Measurements from ENCODE around the gene COL20A1.

Gene COL20A1

GRCh38 chr20:63261060-63261794 lies 31.8 kb upstream of the COL20A1 start:
- DNase-seq = no peak

GRCh38 chr20:63261795-63262528 lies 31.0 kb upstream of the COL20A1 start:
- DNase-seq = no peak

- no peak for DNase-seq
Measured at GRCh38 chr20:63262836-63263235, 30.1 kb upstream of the COL20A1 start.

- no peak for DNase-seq
Measured at GRCh38 chr20:63264000-63264399, 29.0 kb upstream of the COL20A1 start.

- DNase-seq = no peak
Measured at GRCh38 chr20:63264519-63264918, 28.5 kb upstream of the COL20A1 start.

- DNase-seq = no peak
Measured at GRCh38 chr20:63265891-63266515, 27.0 kb upstream of the COL20A1 start.

GRCh38 chr20:63267691-63268090 lies 25.3 kb upstream of the COL20A1 start:
- DNase-seq = no peak

GRCh38 chr20:63268256-63268655 lies 24.7 kb upstream of the COL20A1 start:
- DNase-seq = no peak

- no peak for DNase-seq
Measured at GRCh38 chr20:63268671-63269439, 24.1 kb upstream of the COL20A1 start.

GRCh38 chr20:63269724-63270123 lies 23.3 kb upstream of the COL20A1 start:
- no peak for DNase-seq

GRCh38 chr20:63270606-63271325 lies 22.2 kb upstream of the COL20A1 start:
- no peak for DNase-seq

- DNase-seq = peak; percentile 90
Measured at GRCh38 chr20:63272105-63273058, 20.6 kb upstream of the COL20A1 start, which contains the start of gene ARFGAP1. Gene ARFGAP1, plus strand, starts transcription at chr20:63272813. Its CDS starts 2,768 bp downstream, at chr20:63275581.

- no peak for DNase-seq
Measured at GRCh38 chr20:63273059-63273579, 19.9 kb upstream of the COL20A1 start.

GRCh38 chr20:63273635-63274380 lies 19.2 kb upstream of the COL20A1 start:
- no peak for DNase-seq

GRCh38 chr20:63274381-63275228 lies 18.4 kb upstream of the COL20A1 start:
- DNase-seq = no peak

- no peak for DNase-seq
Measured at GRCh38 chr20:63275825-63276224, 17.2 kb upstream of the COL20A1 start.

GRCh38 chr20:63276956-63277355 lies 16.0 kb upstream of the COL20A1 start:
- DNase-seq = no peak

- no peak for DNase-seq
Measured at GRCh38 chr20:63277466-63278272, 15.3 kb upstream of the COL20A1 start.

Measured in activated CD8-positive, alpha-beta memory T cell treated with anti-CD3 and anti-CD28 coated beads, Interleukin-2, amount 50 U/mL, for 4 hours (primary cell).